Measurements from ENCODE around the gene NCOA1.

DNA sequence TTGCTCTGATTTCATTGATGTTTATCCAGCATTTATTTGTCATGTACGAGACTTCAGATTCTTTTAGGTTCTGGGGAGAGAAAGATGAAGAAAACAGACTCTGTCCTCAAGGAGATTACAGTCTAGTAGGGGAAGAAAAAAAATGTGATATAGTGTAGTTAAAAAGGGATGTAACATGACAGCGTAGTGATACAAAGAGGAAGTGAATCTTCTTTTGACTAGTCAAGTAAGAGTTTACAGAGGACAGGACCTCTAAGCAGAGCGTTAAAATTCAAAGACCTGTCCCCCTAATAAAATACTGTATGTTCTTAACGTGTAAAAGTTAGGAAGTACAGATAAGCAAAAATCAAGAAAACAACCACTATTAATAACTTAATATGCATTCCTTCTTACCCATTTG is 47.7 kb downstream of the NCOA1 start:
- TF ChIP-seq POLR2A (IDR thresholded peaks at IDR 0.05; ENCODE audit: low read depth, low read length) (no peak), POLR2AphosphoS5 (IDR thresholded peaks at IDR 0.05; ENCODE audit: low read depth, low read length) (no peak), SPI1 (IDR thresholded peaks at IDR 0.05; ENCODE audit: low read depth, low read length) (peak; percentile 92), TAF1 (IDR thresholded peaks at IDR 0.05; ENCODE audit: low read depth, low read length) (no peak), PAX5 (IDR thresholded peaks at IDR 0.05; ENCODE audit: insufficient read depth, low read length, severe bottlenecking) (no peak)

All from GM12891 (cell line).